HepG2 (cell line): ENCODE data around the gene LMF2. TPM values are rescaled to one million over a fixed set of nuclear protein-coding genes. Genes with fewer than 3 reads are reported as not detected.

Experiments used
- BORCS8-MEF2B ChIP-seq: sonication (generic); formaldehyde crosslinking; IDR thresholded peaks from 2 replicates; pipeline ENCODE4 v1.8.0; 2022; ENCODE audit warnings: mild to moderate bottlenecking, missing genetic modification reagents
- BRF2 ChIP-seq: sonication (generic); formaldehyde crosslinking; IDR thresholded peaks from 2 replicates; pipeline ENCODE4 v1.8.1; 2022; ENCODE audit warnings: mild to moderate bottlenecking, missing genetic modification reagents
- EED ChIP-seq: sonication (generic); formaldehyde crosslinking; IDR thresholded peaks from 2 replicates; pipeline ENCODE4 v1.5.0; 2020; ENCODE audit warnings: mild to moderate bottlenecking, missing genetic modification reagents
- ELF4 ChIP-seq: sonication (generic); formaldehyde crosslinking; IDR thresholded peaks from 2 replicates; pipeline ENCODE4 v1.5.0; 2020; ENCODE audit warnings: missing genetic modification reagents, mild to moderate bottlenecking, moderate library complexity, borderline replicate concordance
- HNRNPLL ChIP-seq: fragments of 200-400 bp; formaldehyde crosslinking; IDR thresholded peaks from 2 replicates; pipeline ENCODE4 v1.6.1; 2017; ENCODE audit warnings: mild to moderate bottlenecking, low read depth, low read length; ENCODE audit not compliant: poor library complexity, severe bottlenecking
- KDM6A ChIP-seq: IDR thresholded peaks from 2 replicates; pipeline ENCODE4 v1.6.1; 2016; ENCODE audit warnings: low read depth
- MYNN ChIP-seq: sonication (generic); formaldehyde crosslinking; IDR thresholded peaks from 2 replicates; pipeline ENCODE4 v1.4.0; 2020; ENCODE audit warnings: mild to moderate bottlenecking, low read depth, missing genetic modification reagents
- RFX3 ChIP-seq: IDR thresholded peaks from 2 replicates; pipeline ENCODE4 v1.6.1; 2016; ENCODE audit warnings: missing biosample characterization, missing genetic modification reagents
- RXRA ChIP-seq: sonication (generic); formaldehyde crosslinking; IDR thresholded peaks from 2 replicates; pipeline ENCODE4 v1.5.1; 2020; ENCODE audit warnings: missing genetic modification reagents
- SP5 ChIP-seq: IDR thresholded peaks from 2 replicates; pipeline ENCODE4 v1.6.1; 2016; ENCODE audit warnings: low read depth, borderline replicate concordance
- SRSF9 ChIP-seq: fragments of 200-400 bp; formaldehyde crosslinking; IDR thresholded peaks from 2 replicates; pipeline ENCODE4 v1.6.1; 2018; ENCODE audit warnings: borderline replicate concordance, mild to moderate bottlenecking, low read depth, low read length; ENCODE audit not compliant: insufficient read depth, poor library complexity, severe bottlenecking
- ZBTB2 ChIP-seq: sonication (generic); formaldehyde crosslinking; IDR thresholded peaks from 2 replicates; pipeline ENCODE4 v1.8.0; 2022; ENCODE audit warnings: low read depth, missing genetic modification reagents
- ZNF121 ChIP-seq: sonication (generic); formaldehyde crosslinking; IDR thresholded peaks from 2 replicates; pipeline ENCODE4 v1.5.0; 2020; ENCODE audit warnings: mild to moderate bottlenecking, missing genetic modification reagents
- ZNF232 ChIP-seq: sonication (generic); formaldehyde crosslinking; IDR thresholded peaks from 2 replicates; pipeline ENCODE4 v1.4.0; 2020; ENCODE audit warnings: missing genetic modification reagents, borderline replicate concordance
- ZNF235 ChIP-seq: sonication (generic); formaldehyde crosslinking; IDR thresholded peaks from 2 replicates; pipeline ENCODE4 v1.8.1; 2023; ENCODE audit warnings: mild to moderate bottlenecking, missing genetic modification reagents, borderline replicate concordance
- ZNF3 ChIP-seq: IDR thresholded peaks from 2 replicates; pipeline ENCODE4 v1.7.0; 2017; ENCODE audit warnings: inconsistent platforms
- ZNF687 ChIP-seq: sonication (generic); formaldehyde crosslinking; IDR thresholded peaks from 2 replicates; pipeline ENCODE4 v1.5.1; 2020; ENCODE audit warnings: mild to moderate bottlenecking, missing genetic modification reagents, moderate library complexity
- ZNF772 ChIP-seq: sonication (generic); formaldehyde crosslinking; IDR thresholded peaks from 2 replicates; pipeline ENCODE4 v1.5.0; 2020; ENCODE audit warnings: mild to moderate bottlenecking, missing genetic modification reagents
- ZNF780A ChIP-seq: sonication (generic); formaldehyde crosslinking; IDR thresholded peaks from 2 replicates; pipeline ENCODE4 v1.8.0; 2022; ENCODE audit warnings: mild to moderate bottlenecking, missing genetic modification reagents, moderate library complexity
- polyA plus RNA-seq, 8 experiments: library from polyadenylated mRNA; depleted of rRNA in 3 of 8; stranded (reverse) in 7 of 8; unstranded in 1 of 8; fragments of >200 nt; fragmentation: Illumina TruSeq in 4 of 8; extraction: Trizol in 4 of 8; gene quantifications; 2 replicates each; pipeline versions ENCODE4 v1.2.1 to v1.2.3, GENCODE V29; 2011 to 2016; ENCODE audit warnings: low read depth in 4 of 8, missing spikeins in 1 of 8, mixed read lengths in 1 of 8; ENCODE audit not compliant: insufficient read depth in 1 of 8
- total RNA-seq, 5 experiments: library from RNA; depleted of rRNA; stranded (reverse); fragments of >200 nt; fragmentation: Illumina TruSeq; extraction: Trizol; gene quantifications; 2 replicates each; pipeline ENCODE4 v1.2.3, GENCODE V29; 2016; ENCODE audit warnings: low read depth in 1 of 5
- TF ChIP-seq, protein P1 (sequence below): sonication (generic); formaldehyde crosslinking; IDR thresholded peaks from 2 replicates; pipeline ENCODE4 v1.5.1; 2020; ENCODE audit warnings: missing genetic modification reagents, mild to moderate bottlenecking, borderline replicate concordance

LMF2 gene
- total and polyA plus RNA-seq, 2 of the 13 experiments (the other 11 are each of a cell fraction or from before 2014, with no cell fraction given), result 23.3 to 30.6 TPM

- no peak for TF ChIP-seq EED (CRISPR knock-in tag)
- TF ChIP-seq MYNN (CRISPR knock-in tag), result no peak
- TF ChIP-seq ZBTB2 (CRISPR knock-in tag), result no peak
- TF ChIP-seq BORCS8-MEF2B (CRISPR knock-in tag), result peak; percentile 90
- peak; percentile 47; the same call in 1 of the 2 replicates for TF ChIP-seq BRF2 (CRISPR knock-in tag)
- TF ChIP-seq RFX3 (CRISPR knock-in tag), result no peak
- no peak; the same call in 1 of the 2 replicates for TF ChIP-seq SP5
- no peak for TF ChIP-seq ZNF772 (CRISPR knock-in tag)
- 0 out of 2 replicates have a peak, but pooled peaks have one; percentile 54 for TF ChIP-seq RXRA (CRISPR knock-in tag)
- no peak for TF ChIP-seq ZNF3 (CRISPR knock-in tag)
- no peak for TF ChIP-seq SRSF9
- no peak for TF ChIP-seq ZNF235 (CRISPR knock-in tag)
- no peak for TF ChIP-seq KDM6A (CRISPR knock-in tag)
- peak; percentile 31 for TF ChIP-seq HNRNPLL
- no peak for TF ChIP-seq ZNF232 (CRISPR knock-in tag)
- peak; percentile 94 for TF ChIP-seq ZNF780A
- peak; percentile 40; the same call in 1 of the 2 replicates for TF ChIP-seq ZNF121 (CRISPR knock-in tag)
- TF ChIP-seq, protein P1, sequence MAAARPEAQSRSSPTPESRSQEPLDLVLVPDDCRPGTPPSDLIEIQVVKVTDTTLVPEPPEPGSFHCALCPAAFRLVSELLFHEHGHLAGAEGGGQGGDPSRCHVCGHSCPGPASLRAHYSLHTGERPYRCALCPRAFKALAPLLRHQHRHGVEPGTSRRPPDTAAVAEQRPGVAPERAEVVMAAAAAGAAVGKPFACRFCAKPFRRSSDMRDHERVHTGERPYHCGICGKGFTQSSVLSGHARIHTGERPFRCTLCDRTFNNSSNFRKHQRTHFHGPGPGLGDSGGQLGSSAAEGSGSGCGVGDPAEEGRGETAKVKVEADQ, result peak; percentile 48; the same call in 1 of the 2 replicates
- peak; percentile 92 for TF ChIP-seq ZNF687 (CRISPR knock-in tag)
- TF ChIP-seq ELF4 (CRISPR knock-in tag), result no peak
Observed at GRCh38 chr22:50485221-50486131, 22.0 kb downstream of the LMF2 start (continued).
